ENCODE measurements around the gene RYR1.

RYR1 gene

DNA sequence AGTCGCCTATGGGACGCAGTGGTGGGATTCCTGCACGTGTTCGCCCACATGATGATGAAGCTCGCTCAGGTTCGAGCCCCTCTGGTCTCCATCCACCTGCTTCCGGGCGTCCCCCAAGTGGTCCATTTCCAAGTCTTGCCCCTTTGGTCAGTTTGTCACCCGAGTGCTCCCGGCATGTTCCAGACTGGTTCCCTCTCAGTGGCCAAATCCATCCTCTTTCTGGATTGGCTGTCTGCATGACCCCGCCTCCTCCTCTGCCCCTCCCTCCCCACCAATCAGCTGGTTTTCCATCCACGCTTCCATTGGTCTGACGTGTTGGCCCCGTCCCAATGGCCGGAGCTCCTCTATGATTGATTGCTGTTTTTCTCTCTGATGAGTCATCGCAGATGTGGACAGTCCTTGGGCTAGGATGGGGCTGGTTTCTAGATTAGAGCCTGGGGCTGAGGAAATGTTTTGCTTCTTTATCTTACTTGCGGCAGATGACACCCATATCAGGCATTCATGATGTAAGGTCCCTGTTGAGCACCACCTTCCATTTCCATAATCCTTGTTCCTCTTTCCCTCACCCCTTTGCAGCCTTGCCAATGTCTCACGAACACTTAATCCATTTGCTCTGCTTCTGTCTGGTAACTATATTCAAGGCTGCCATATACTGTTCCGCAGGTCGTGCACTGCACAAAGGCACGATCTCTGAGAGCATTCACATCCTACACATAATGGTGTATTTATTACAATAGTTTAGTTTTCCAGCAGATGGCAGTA is 110.5 kb downstream of the RYR1 start:
- DNase-seq (ENCODE audit: low read depth): peak; percentile 89
- H3K4me3 ChIP-seq (ENCODE audit: low read depth, low read length): peak overlapping the region; percentile 42
- TF ChIP-seq, protein P1, sequence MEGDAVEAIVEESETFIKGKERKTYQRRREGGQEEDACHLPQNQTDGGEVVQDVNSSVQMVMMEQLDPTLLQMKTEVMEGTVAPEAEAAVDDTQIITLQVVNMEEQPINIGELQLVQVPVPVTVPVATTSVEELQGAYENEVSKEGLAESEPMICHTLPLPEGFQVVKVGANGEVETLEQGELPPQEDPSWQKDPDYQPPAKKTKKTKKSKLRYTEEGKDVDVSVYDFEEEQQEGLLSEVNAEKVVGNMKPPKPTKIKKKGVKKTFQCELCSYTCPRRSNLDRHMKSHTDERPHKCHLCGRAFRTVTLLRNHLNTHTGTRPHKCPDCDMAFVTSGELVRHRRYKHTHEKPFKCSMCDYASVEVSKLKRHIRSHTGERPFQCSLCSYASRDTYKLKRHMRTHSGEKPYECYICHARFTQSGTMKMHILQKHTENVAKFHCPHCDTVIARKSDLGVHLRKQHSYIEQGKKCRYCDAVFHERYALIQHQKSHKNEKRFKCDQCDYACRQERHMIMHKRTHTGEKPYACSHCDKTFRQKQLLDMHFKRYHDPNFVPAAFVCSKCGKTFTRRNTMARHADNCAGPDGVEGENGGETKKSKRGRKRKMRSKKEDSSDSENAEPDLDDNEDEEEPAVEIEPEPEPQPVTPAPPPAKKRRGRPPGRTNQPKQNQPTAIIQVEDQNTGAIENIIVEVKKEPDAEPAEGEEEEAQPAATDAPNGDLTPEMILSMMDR (conservative IDR thresholded peaks at IDR 0.05; ENCODE audit: low read depth, low read length): peak; percentile 67

DNA sequence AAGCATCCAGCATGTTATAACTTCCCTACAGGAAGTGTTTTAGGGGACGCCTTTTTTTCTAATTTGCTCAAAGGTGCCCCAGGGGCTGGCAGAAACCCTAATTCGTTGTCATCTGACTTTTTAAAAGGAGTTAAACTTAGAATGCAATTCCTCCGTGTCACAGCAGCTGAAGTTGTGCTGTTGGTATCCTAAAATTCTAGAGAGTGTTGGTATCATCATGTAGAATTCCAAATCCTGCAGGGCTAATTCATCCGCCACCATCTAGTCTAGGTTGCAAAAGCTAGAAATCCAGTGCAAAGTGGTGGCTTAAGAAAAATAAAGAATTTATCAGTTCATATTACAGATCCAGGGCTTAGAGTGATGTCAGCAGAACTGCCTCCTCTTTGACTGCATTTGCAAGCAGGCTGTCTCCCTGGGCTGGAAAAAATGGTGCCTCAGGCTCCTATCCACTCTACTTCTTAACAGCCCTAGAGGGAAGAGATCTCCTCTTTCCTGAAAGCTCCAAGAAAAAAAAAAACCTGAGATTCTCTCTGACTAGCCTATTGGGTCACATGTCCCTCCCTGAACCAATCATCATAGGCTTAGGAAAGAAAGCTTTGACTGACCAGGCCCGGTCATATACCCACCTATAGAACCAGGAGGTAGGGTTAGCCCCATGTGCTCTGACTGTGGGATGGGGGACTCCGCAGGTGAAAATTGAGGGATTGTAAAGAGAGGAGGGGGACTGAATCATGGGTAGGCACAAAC is 111.3 kb downstream of the RYR1 start:
- no peak overlapping the region for H3K4me3 ChIP-seq (ENCODE audit: low read depth, low read length)
- TF ChIP-seq, protein P1 (conservative IDR thresholded peaks at IDR 0.05; ENCODE audit: low read depth, low read length): no peak
- DNase-seq (ENCODE audit: low read depth): peak; percentile 30

DNA sequence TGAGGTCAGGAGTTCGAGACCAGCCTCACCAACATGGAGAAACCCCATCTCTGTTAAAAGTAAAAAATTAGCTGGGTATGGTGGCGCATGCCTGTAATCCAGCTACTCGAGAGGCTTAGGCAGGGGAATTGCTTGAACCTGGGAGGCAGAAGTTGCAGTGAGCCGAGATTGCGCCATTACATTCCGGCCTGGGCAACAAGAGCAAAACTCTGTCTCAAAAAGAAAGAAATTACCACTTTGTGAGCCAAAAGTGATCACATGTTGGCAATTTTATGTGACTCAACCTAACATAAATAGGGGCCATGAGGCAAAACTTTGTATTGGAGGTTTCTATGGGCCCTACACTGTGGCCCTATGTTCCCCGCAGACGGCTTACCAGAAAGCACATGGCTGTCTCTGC is 112.1 kb downstream of the RYR1 start:
- H3K4me3 ChIP-seq (ENCODE audit: low read depth, low read length): no peak overlapping the region
- DNase-seq (ENCODE audit: low read depth): peak; percentile 11
- TF ChIP-seq, protein P1 (conservative IDR thresholded peaks at IDR 0.05; ENCODE audit: low read depth, low read length): no peak

DNA sequence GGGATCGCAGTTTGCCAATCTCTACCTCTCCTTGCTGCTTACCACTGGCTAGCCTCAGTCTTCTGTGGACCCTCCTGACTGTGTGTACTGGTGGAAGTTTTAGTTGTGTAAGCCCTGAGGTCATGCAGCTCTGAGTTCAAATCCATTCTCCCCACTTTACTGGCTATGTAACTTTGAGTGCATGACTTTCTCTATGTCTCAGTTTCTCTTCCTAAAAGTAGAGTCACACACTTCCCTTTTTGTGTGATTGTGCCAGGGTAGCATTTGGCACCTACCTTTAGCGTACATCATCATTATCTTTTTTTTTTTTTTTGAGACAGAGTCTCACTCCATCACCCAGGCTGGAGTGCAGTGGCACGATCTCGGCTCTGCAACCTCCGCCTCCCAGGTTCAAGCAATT is 113.9 kb downstream of the RYR1 start:
- TF ChIP-seq, protein P1 (conservative IDR thresholded peaks at IDR 0.05; ENCODE audit: low read depth, low read length): no peak
- DNase-seq (ENCODE audit: low read depth): no peak
- no peak overlapping the region for H3K4me3 ChIP-seq (ENCODE audit: low read depth, low read length)

DNA sequence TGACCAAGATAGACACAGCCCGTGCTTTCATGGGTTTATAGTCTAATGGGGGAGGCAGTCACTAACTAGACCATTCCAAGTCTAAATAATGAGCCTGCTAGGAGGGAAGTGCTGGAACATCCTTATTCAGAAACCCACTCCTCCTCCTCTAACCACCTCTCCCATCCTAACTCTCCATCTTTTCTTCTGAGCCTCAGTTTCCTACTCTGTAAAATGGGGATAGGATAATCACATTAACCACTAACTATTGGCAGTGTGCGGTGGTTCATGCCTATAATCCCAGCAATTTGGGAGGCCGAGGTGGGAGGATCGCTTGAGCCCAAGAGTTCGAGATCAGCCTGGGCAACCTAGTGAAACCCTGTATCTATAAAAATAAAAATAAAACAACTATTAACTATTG is 115.6 kb downstream of the RYR1 start:
- TF ChIP-seq, protein P1 (conservative IDR thresholded peaks at IDR 0.05; ENCODE audit: low read depth, low read length): no peak
- no peak for DNase-seq (ENCODE audit: low read depth)
- no peak overlapping the region for H3K4me3 ChIP-seq (ENCODE audit: low read depth, low read length)

DNA sequence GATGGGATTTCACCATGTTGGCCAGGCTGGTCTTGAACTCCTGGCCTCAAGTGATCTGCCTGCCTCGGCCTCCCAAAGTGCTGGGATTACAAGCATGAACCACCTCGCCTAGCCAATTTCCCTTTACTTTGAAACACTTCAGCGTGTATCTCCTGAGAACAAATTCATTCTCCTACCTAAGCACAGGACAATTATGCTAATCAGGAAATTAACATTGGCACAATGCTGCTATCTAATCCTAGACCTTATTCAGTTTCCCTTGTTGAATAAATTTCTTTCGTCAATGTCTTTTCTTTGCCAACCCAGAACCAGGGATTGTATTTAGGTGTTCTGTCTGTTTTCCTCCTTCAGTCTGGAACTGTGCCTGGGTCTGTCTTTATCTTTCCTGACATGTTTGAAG is 116.5 kb downstream of the RYR1 start:
- TF ChIP-seq, protein P1 (conservative IDR thresholded peaks at IDR 0.05; ENCODE audit: low read depth, low read length): no peak
- no peak for DNase-seq (ENCODE audit: low read depth)

More for the DNA sequence above, 116.5 kb downstream of the RYR1 start:
- no peak overlapping the region for H3K4me3 ChIP-seq (ENCODE audit: low read depth, low read length)

Data from choroid plexus epithelial cell (primary cell).